Endothelial cell of umbilical vein (primary cell): ENCODE measurements around the gene ZHX3. TPM values are rescaled to one million over a fixed set of nuclear protein-coding genes. Genes with fewer than 3 reads are reported as not detected.

ENCODE experiments used
- BruUV-seq: library from RNA; stranded (reverse); fragments of 400-500 nt; replicated peaks from 2 replicates; lab custom pipeline; 2021; lab: Mats Ljungman, UMichigan
- CTCF ChIA-PET: fragments of 300-600, 350-600 bp; sonication (Branson Sonifier 250); formaldehyde crosslinking; loops from one replicate; lab custom pipeline; 2021; ENCODE audit warnings: antibody characterized with exemption, inconsistent platforms; lab: Charles Lee
- POLR2A ChIA-PET: fragments of 300-600, 350-600 bp; sonication (Branson Sonifier 250); formaldehyde crosslinking; loops from one replicate; lab custom pipeline; 2021; ENCODE audit warnings: antibody characterized with exemption, inconsistent platforms; lab: Charles Lee
- DNase-seq: peaks from one replicate; pipeline ENCODE4 v3.0.0-alpha.2; 2011; ENCODE audit warnings: low read depth, low spot score
- FAIRE-seq: peaks from 2 replicates; lab custom pipeline; 2011; peaks lifted over from hg19 to GRCh38; lab: Jason Lieb, UNC
- H2AFZ ChIP-seq: 2 replicates; pipeline ENCODE4 v1.6.0; 2012; ENCODE audit warnings: low read depth, low read length, control low read depth, inconsistent platforms
- H3K27ac ChIP-seq: 2 replicates; pipeline ENCODE4 v1.5.1; 2011; ENCODE audit warnings: low read depth, mild to moderate bottlenecking, control low read depth, low read length, moderate library complexity; ENCODE audit not compliant: insufficient read depth
- H3K27me3 ChIP-seq, 2 experiments: 2 replicates each; pipeline versions ENCODE4 v1.6.0 to v1.6.1; 2011; ENCODE audit warnings: low read length in 2 of 2, mixed read lengths in 1 of 2; ENCODE audit not compliant: control insufficient read depth in 2 of 2, insufficient read depth in 2 of 2
- H3K36me3 ChIP-seq, 2 experiments: 2 replicates in 1 of 2; 3 replicates in 1 of 2; pipeline ENCODE4 v1.5.1; 2011; ENCODE audit warnings: low read length in 2 of 2, mild to moderate bottlenecking in 1 of 2, moderate library complexity in 1 of 2; ENCODE audit not compliant: control insufficient read depth in 2 of 2, insufficient read depth in 2 of 2; ENCODE audit errors: extremely low read depth in 1 of 2
- H3K4me1 ChIP-seq: 3 replicates; pipeline ENCODE4 v1.5.1; 2011; ENCODE audit warnings: mild to moderate bottlenecking, low read length; ENCODE audit not compliant: control insufficient read depth, insufficient read depth; ENCODE audit errors: extremely low read depth
- H3K4me2 ChIP-seq: 2 replicates; pipeline ENCODE4 v1.6.1; 2011; ENCODE audit warnings: low read length, control low read depth, mixed read lengths; ENCODE audit not compliant: insufficient read depth
- H3K4me3 ChIP-seq, 3 experiments: fragments of 200-600 bp in 1 of 3; sonication (generic), shearing (Covaris generic) in 1 of 3; replicated peaks in 1 of 3; 2 replicates each; pipeline ENCODE4 v1.5.1; 2011 to 2016; ENCODE audit warnings: control low read depth in 3 of 3, low read length in 3 of 3, mild to moderate bottlenecking in 2 of 3, inconsistent platforms in 1 of 3, low read depth in 1 of 3, moderate library complexity in 1 of 3; ENCODE audit not compliant: insufficient read depth in 1 of 3
- H3K79me2 ChIP-seq: 2 replicates; pipeline ENCODE4 v1.6.0; 2012; ENCODE audit warnings: low read length, inconsistent platforms; ENCODE audit not compliant: control insufficient read depth, insufficient read depth
- H3K9ac ChIP-seq: replicated peaks from 2 replicates; pipeline ENCODE3; 2011; ENCODE audit warnings: low read length, control low read depth; ENCODE audit not compliant: insufficient read depth; ENCODE audit errors: extremely low read depth
- H3K9me1 ChIP-seq: replicated peaks from 3 replicates; pipeline ENCODE4 v1.6.0; 2011; ENCODE audit warnings: mild to moderate bottlenecking, low read length; ENCODE audit not compliant: control insufficient read depth, insufficient read depth; ENCODE audit errors: extremely low read depth
- H3K9me3 ChIP-seq: replicated peaks from 2 replicates; pipeline ENCODE4 v1.5.1; 2012; ENCODE audit warnings: low read length, inconsistent platforms; ENCODE audit not compliant: control insufficient read depth, insufficient read depth
- H4K20me1 ChIP-seq: replicated peaks from 2 replicates; pipeline ENCODE3; 2011; ENCODE audit warnings: mild to moderate bottlenecking, low read length; ENCODE audit not compliant: control insufficient read depth, insufficient read depth; ENCODE audit errors: extremely low read depth
- FOS ChIP-seq: IDR thresholded peaks from 2 replicates; pipeline ENCODE4 v1.6.1; 2011; ENCODE audit warnings: mild to moderate bottlenecking, low read length, moderate library complexity, borderline replicate concordance; ENCODE audit not compliant: insufficient read depth
- JUN ChIP-seq: IDR thresholded peaks from 2 replicates; pipeline ENCODE4 v1.6.1; 2011; ENCODE audit warnings: borderline replicate concordance, low read depth; ENCODE audit not compliant: insufficient read length, insufficient read depth
- MYC ChIP-seq: IDR thresholded peaks from one replicate; pipeline ENCODE4 v1.6.1; 2011; ENCODE audit warnings: mild to moderate bottlenecking, low read depth, low read length
- POLR2AphosphoS5 ChIP-seq: IDR thresholded peaks from 2 replicates; pipeline ENCODE4 v1.6.1; 2012; ENCODE audit warnings: low read depth, mild to moderate bottlenecking, control low read depth, low read length, moderate library complexity; ENCODE audit not compliant: insufficient read depth
- dilution Hi-C: fragments of 300-500 bp; cut with MboI; formaldehyde crosslinking; loops from one replicate; pipeline ENCODE4 v1.15.0; 2019; ENCODE audit warnings: low sequenced_read_pairs; ENCODE audit not compliant: extremely low pct_ligation_motif_present
- intact Hi-C: fragments of 100-400 bp; cut with micrococcal nuclease; formaldehyde crosslinking; loops from one replicate; pipeline ENCODE4 v1.10.0; 2022
- polyA plus RNA-seq, 4 experiments: library from polyadenylated mRNA; depleted of rRNA in 3 of 4; stranded (reverse) in 3 of 4; unstranded in 1 of 4; fragments of >200 nt; gene quantifications; 2 replicates each; pipeline versions ENCODE4 v1.2.1 to v1.2.3, GENCODE V29; 2011 to 2012; ENCODE audit warnings: missing spikeins in 1 of 4
- total RNA-seq: library from RNA; stranded (reverse); gene quantifications from 2 replicates; pipeline ENCODE4 v1.2.3, GENCODE V29; 2021
- TF ChIP-seq, protein P1 (sequence below), 2 donors: IDR thresholded peaks; 1 replicate in 1 of 2; 2 replicates in 1 of 2; pipeline ENCODE4 v1.5.1; 2011; ENCODE audit warnings: low read length in 2 of 2, mild to moderate bottlenecking in 2 of 2, moderate library complexity in 2 of 2, control low read depth in 1 of 2, inconsistent platforms in 1 of 2, low read depth in 1 of 2; ENCODE audit not compliant: insufficient read depth in 1 of 2; ENCODE audit errors: extremely low read depth in 1 of 2

Gene ZHX3
- total and polyA plus RNA-seq, 2 donors (not counting 3 experiments of a cell fraction or from before 2014, with no cell fraction given), result 7.4 to 17.8 TPM

DNA sequence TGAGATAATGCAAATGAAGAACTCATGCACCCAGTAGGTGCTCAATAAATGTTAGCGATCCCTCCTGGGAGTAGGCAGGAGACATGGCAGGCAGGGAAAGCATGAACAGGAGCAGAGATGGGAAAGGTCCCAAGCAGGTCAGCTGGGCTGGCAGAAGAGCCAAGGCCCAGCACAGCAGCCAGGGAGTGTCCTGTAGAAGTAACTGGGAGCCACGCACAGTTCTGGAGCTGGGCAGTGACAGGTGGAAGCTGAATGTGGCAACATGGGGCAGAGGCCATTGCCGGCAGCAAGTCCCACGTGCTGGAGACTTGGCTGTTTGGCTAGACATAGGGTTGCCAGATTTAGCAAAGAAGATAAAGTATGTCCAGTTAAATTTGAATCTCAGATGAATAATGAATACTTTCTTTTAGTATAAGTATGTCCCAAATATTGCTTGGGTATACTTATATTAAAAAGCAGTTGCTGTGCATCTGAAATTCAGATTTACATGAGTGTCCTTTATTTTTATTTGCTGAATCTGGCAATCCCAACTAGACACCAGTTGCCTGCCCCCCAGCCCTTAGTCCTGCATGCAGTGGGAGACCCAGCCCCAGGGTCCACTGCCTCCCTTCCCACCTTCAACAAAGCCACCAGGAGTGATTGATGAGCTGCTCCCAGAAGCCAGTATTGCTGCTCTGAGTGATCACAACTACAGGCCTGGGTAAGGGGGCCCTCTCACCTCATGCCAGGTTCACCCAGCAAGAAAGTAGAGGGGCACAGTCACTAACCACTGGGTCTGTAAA lies 19.4 kb upstream of the ZHX3 start:
- H4K20me1 ChIP-seq, result no peaks in the 10 kb centered on the region
- no TSS peak for BruUV-seq
- no peaks in the 10 kb centered on the region for H3K27me3 ChIP-seq
- TF ChIP-seq MYC (no peak), FOS (no peak), JUN (no peak), POLR2AphosphoS5 (no peak)
- TF ChIP-seq, protein P1, sequence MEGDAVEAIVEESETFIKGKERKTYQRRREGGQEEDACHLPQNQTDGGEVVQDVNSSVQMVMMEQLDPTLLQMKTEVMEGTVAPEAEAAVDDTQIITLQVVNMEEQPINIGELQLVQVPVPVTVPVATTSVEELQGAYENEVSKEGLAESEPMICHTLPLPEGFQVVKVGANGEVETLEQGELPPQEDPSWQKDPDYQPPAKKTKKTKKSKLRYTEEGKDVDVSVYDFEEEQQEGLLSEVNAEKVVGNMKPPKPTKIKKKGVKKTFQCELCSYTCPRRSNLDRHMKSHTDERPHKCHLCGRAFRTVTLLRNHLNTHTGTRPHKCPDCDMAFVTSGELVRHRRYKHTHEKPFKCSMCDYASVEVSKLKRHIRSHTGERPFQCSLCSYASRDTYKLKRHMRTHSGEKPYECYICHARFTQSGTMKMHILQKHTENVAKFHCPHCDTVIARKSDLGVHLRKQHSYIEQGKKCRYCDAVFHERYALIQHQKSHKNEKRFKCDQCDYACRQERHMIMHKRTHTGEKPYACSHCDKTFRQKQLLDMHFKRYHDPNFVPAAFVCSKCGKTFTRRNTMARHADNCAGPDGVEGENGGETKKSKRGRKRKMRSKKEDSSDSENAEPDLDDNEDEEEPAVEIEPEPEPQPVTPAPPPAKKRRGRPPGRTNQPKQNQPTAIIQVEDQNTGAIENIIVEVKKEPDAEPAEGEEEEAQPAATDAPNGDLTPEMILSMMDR (IDR thresholded peaks at IDR 0.05; ENCODE audit: extremely low read depth in 1 of 2, insufficient read depth in 1 of 2, low read depth in 1 of 2, low read length in 2 of 2), result no peak
- H3K9me3 ChIP-seq, result no peaks in the 10 kb centered on the region
- no peak for FAIRE-seq
- H3K9ac ChIP-seq, result no peak overlapping the region
- peaks cover 18% of the 10 kb centered on the region for H3K4me1 ChIP-seq
- dilution Hi-C loops, result no loop called here
- H2AFZ ChIP-seq, result no peak overlapping the region
- H3K79me2 ChIP-seq, result no peaks in the 10 kb centered on the region
- H3K27ac ChIP-seq, result no peak overlapping the region
- ChIA-PET POLR2A (interaction anchor here (0.9 kb wide), 1 partner anchor 14 kb away, joined by 4 read pairs; no protein-coding TSS in a partner anchor), CTCF (interaction anchor here (0.6 to 8.5 kb wide), 8 partner anchors 8 to 203 kb away, joined by 3 to 295 read pairs (median 27); no protein-coding TSS in a partner anchor)
- no peaks in the 10 kb centered on the region for H3K9me1 ChIP-seq
- no peaks in the 10 kb centered on the region for H3K36me3 ChIP-seq
- intact Hi-C loops, result no loop called here
- DNase-seq, result no peak
- no peak overlapping the region for H3K4me2 ChIP-seq
- H3K4me3 ChIP-seq, result no peak overlapping the region
